Esophagus muscularis mucosa (tissue), 4 donors: ENCODE results near the gene HOXB8.

ENCODE experiments used
- EP300 ChIP-seq: sonication (generic); formaldehyde crosslinking; IDR thresholded peaks from one replicate; pipeline ENCODE4 v1.6.1; 2017; ENCODE audit warnings: antibody characterized with exemption
- POLR2A ChIP-seq: fragments of 450-650 bp; IDR thresholded peaks from one replicate; pipeline ENCODE4 v1.6.1; 2017; ENCODE audit warnings: antibody characterized with exemption, moderate library complexity, mild to moderate bottlenecking, low read depth
- POLR2AphosphoS5 ChIP-seq, 2 donors: sonication (generic); formaldehyde crosslinking; IDR thresholded peaks; one replicate each; pipeline ENCODE4 v1.6.1; 2017; ENCODE audit warnings: antibody characterized with exemption in 2 of 2
- TF ChIP-seq, protein P1 (sequence below), 3 experiments: fragments of 200-600 bp in 2 of 3; fragments of 450-650 bp in 1 of 3; sonication (generic) in 2 of 3; IDR thresholded peaks; one replicate each; pipeline ENCODE4 v1.5.1; 2017 to 2019; ENCODE audit warnings: antibody characterized with exemption in 3 of 3, mild to moderate bottlenecking in 2 of 3, moderate library complexity in 1 of 3

DNA sequence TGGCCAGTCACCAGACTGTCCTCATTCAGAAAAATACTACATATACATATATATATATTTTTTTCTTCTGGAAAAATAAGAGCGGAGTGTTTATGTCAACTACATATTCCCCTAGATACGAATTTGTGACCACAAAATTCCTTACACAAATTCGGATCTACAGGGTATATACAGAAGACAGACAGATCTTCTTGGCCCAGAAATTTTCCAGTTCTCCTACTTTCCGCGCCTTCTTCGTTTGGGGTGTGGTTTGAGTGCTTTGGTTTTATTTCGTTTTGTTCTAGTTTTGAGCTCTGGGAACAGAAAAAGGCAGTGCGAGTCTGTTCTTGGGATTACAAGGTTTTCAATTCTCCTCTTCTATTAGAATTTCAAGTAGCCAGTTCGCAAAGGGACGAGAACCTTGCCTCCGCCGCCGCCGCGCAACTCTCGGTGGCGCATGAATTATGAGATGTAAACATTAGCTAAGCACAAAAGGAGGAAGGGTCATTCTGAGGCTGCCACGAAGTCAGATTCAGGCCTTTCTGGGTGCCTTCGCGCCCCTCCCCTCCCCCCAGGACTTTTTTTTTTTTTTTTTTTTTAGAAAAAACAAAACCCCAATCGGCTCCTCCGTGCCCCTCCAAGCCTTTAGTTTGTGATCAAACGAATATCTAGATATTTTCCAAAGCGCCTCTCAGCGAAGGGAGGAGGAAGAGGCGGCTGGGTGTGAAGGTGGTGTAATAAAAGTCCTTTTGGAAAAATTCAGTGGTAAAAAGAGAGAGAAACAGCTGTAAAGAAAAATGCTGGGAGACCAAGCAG, 35.1 kb downstream of the HOXB8 start:
- TF ChIP-seq, protein P1, sequence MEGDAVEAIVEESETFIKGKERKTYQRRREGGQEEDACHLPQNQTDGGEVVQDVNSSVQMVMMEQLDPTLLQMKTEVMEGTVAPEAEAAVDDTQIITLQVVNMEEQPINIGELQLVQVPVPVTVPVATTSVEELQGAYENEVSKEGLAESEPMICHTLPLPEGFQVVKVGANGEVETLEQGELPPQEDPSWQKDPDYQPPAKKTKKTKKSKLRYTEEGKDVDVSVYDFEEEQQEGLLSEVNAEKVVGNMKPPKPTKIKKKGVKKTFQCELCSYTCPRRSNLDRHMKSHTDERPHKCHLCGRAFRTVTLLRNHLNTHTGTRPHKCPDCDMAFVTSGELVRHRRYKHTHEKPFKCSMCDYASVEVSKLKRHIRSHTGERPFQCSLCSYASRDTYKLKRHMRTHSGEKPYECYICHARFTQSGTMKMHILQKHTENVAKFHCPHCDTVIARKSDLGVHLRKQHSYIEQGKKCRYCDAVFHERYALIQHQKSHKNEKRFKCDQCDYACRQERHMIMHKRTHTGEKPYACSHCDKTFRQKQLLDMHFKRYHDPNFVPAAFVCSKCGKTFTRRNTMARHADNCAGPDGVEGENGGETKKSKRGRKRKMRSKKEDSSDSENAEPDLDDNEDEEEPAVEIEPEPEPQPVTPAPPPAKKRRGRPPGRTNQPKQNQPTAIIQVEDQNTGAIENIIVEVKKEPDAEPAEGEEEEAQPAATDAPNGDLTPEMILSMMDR (IDR thresholded peaks at IDR 0.05), result no peak
- TF ChIP-seq POLR2A (no peak), EP300 (no peak), POLR2AphosphoS5 (IDR thresholded peaks at IDR 0.05) (no peak)
